Mammary epithelial cell (primary cell): Measurements from ENCODE around the gene HLCS.

Experiments used
- EZH2 ChIP-seq: IDR thresholded peaks from 2 replicates; pipeline ENCODE4 v1.6.1; 2012; ENCODE audit warnings: low read length, inconsistent platforms, borderline replicate concordance
- TF ChIP-seq, protein P1 (sequence below), 2 donors: IDR thresholded peaks in 1 of 2; conservative IDR thresholded peaks in 1 of 2; 2 replicates each; pipeline ENCODE4 v1.5.1; 2011 to 2012; ENCODE audit warnings: inconsistent platforms in 2 of 2, low read length in 2 of 2, mild to moderate bottlenecking in 2 of 2, control low read depth in 1 of 2, low read depth in 1 of 2; ENCODE audit not compliant: insufficient read depth in 1 of 2; ENCODE audit errors: extremely low read depth in 1 of 2

DNA sequence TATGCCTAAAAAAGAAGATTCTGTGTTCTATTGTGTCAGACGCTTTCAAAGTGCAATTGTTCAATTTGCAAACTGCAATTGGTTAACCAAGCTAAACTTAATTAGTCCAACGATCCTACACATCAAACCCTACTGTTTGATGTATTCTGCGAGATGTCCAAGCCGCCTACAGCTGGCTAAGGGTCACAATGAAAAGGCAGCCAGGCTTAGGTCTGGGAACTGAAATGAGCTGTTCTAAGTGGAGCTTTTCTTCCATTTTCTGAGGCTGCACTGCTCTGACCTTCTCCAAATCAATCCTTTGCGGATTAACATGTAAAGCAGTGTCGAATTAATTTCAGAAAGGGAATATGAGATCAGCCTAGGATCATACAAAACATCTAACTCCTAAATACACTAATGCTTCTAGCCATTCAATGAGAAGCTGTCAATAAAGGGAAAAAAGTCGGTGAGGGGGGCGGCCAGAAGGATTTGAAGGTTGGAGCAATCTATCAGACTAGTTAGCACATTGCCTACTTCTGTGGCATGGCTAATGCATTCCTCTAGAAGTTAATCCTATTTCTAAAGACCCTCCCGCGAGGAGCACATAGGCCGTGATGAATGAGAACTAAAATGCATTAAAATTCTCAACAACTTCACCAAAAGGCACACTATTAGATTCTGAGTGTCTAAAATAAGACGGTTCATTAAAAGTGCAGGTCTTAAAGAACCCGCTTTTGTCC, 148.6 kb downstream of the HLCS start:
- TF ChIP-seq, protein P1, sequence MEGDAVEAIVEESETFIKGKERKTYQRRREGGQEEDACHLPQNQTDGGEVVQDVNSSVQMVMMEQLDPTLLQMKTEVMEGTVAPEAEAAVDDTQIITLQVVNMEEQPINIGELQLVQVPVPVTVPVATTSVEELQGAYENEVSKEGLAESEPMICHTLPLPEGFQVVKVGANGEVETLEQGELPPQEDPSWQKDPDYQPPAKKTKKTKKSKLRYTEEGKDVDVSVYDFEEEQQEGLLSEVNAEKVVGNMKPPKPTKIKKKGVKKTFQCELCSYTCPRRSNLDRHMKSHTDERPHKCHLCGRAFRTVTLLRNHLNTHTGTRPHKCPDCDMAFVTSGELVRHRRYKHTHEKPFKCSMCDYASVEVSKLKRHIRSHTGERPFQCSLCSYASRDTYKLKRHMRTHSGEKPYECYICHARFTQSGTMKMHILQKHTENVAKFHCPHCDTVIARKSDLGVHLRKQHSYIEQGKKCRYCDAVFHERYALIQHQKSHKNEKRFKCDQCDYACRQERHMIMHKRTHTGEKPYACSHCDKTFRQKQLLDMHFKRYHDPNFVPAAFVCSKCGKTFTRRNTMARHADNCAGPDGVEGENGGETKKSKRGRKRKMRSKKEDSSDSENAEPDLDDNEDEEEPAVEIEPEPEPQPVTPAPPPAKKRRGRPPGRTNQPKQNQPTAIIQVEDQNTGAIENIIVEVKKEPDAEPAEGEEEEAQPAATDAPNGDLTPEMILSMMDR (conservative IDR thresholded peaks at IDR 0.05 in 1 of 2, IDR thresholded peaks at IDR 0.05 in 1 of 2; ENCODE audit: extremely low read depth in 1 of 2, insufficient read depth in 1 of 2, low read depth in 1 of 2, low read length in 2 of 2) = no peak
- TF ChIP-seq EZH2 = no peak
